Measurements from ENCODE around the gene PAX2.

The PAX2 gene

DNA sequence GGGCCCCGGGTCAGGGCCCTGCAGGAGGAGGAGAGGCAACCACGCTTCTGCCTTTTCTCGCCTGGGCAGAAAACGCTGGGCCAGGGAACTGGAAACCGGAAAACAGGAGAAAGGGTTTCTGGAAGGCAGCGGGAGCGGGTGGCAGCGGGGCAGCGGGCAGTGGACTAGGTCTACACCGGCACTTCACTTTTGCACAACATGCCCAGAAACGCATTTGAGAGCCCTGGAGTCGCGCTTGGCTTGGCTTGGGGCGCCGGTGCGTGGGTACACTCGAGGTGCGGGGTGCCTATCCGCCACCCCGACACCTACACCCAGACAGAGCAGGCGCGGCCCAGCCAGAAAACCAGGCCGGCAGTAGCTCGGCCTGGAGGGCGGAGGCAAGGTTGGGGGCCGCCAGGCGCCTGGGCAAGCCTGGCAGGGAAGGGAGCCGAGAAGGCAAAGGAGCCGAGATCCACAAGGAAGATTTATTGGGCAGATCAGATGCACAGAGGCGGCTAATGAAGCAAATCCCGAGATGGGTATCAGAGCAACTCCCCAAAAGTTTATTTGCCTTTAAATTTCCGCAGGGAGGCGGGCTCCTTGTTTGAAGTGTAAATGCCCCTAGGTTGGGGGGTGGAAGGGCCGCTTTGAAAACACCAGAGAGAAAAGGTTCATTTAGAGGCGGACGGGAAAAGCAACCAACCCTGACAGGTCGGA is 3.2 kb upstream of the PAX2 start:
- no peak overlapping the region for H3K27ac ChIP-seq (replicated peaks)
- H3K4me3 ChIP-seq (replicated peaks; ENCODE audit: insufficient read depth, low read length) = no peak overlapping the region
- no peak for TF ChIP-seq POLR2AphosphoS5 (IDR thresholded peaks at IDR 0.05; ENCODE audit: low read depth)
- TF ChIP-seq, protein P1, sequence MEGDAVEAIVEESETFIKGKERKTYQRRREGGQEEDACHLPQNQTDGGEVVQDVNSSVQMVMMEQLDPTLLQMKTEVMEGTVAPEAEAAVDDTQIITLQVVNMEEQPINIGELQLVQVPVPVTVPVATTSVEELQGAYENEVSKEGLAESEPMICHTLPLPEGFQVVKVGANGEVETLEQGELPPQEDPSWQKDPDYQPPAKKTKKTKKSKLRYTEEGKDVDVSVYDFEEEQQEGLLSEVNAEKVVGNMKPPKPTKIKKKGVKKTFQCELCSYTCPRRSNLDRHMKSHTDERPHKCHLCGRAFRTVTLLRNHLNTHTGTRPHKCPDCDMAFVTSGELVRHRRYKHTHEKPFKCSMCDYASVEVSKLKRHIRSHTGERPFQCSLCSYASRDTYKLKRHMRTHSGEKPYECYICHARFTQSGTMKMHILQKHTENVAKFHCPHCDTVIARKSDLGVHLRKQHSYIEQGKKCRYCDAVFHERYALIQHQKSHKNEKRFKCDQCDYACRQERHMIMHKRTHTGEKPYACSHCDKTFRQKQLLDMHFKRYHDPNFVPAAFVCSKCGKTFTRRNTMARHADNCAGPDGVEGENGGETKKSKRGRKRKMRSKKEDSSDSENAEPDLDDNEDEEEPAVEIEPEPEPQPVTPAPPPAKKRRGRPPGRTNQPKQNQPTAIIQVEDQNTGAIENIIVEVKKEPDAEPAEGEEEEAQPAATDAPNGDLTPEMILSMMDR (IDR thresholded peaks at IDR 0.05; ENCODE audit: insufficient read depth, low read length) = no peak
- TF ChIP-seq, protein P2, sequence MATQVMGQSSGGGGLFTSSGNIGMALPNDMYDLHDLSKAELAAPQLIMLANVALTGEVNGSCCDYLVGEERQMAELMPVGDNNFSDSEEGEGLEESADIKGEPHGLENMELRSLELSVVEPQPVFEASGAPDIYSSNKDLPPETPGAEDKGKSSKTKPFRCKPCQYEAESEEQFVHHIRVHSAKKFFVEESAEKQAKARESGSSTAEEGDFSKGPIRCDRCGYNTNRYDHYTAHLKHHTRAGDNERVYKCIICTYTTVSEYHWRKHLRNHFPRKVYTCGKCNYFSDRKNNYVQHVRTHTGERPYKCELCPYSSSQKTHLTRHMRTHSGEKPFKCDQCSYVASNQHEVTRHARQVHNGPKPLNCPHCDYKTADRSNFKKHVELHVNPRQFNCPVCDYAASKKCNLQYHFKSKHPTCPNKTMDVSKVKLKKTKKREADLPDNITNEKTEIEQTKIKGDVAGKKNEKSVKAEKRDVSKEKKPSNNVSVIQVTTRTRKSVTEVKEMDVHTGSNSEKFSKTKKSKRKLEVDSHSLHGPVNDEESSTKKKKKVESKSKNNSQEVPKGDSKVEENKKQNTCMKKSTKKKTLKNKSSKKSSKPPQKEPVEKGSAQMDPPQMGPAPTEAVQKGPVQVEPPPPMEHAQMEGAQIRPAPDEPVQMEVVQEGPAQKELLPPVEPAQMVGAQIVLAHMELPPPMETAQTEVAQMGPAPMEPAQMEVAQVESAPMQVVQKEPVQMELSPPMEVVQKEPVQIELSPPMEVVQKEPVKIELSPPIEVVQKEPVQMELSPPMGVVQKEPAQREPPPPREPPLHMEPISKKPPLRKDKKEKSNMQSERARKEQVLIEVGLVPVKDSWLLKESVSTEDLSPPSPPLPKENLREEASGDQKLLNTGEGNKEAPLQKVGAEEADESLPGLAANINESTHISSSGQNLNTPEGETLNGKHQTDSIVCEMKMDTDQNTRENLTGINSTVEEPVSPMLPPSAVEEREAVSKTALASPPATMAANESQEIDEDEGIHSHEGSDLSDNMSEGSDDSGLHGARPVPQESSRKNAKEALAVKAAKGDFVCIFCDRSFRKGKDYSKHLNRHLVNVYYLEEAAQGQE (IDR thresholded peaks at IDR 0.05; ENCODE audit: insufficient replicate concordance, low read depth) = no peak
- TF ChIP-seq GABPA (IDR thresholded peaks at IDR 0.05; ENCODE audit: low read depth) = no peak
- TF ChIP-seq SPI1 (IDR thresholded peaks at IDR 0.05; ENCODE audit: borderline replicate concordance, low read depth) = no peak
- H3K27me3 ChIP-seq (ENCODE audit: insufficient read depth, poor library complexity, severe bottlenecking) = peaks cover 89% of the 10 kb centered on the region
- DNase-seq (ENCODE audit: low read depth in 1 of 2, low spot score in 1 of 2) = no peak

DNA sequence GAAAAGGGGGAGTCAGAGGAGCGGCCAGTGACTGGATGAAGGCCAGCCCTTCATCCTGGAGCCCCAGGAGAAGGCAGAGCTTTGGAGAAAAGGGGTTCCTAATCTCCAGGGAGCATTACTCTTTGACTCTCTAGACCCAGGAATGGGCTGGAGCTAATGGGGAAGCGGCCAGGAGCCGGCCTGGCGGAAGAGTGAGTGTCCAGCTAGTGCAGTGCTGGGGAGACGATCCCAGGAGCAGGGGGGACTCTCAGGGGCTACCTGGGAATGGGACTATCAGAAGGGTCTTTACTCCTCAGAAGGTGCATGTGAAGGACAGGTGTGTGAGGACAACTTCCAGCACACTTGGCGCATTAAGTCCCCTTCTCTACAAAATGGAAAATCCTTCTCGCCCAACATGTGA is 2.4 kb upstream of the PAX2 start:
- Histone ChIP-seq H3K4me3 (replicated peaks; ENCODE audit: insufficient read depth, low read length) (no peak overlapping the region), H3K27me3 (ENCODE audit: insufficient read depth, poor library complexity, severe bottlenecking) (peaks cover 85% of the 10 kb centered on the region), H3K27ac (replicated peaks) (no peak overlapping the region)
- no peak for DNase-seq (ENCODE audit: low read depth in 1 of 2, low spot score in 1 of 2)
- TF ChIP-seq POLR2AphosphoS5 (IDR thresholded peaks at IDR 0.05; ENCODE audit: low read depth) (no peak), SPI1 (IDR thresholded peaks at IDR 0.05; ENCODE audit: borderline replicate concordance, low read depth) (no peak), GABPA (IDR thresholded peaks at IDR 0.05; ENCODE audit: low read depth) (no peak)
- TF ChIP-seq, protein P1 (IDR thresholded peaks at IDR 0.05; ENCODE audit: insufficient read depth, low read length) = no peak
- TF ChIP-seq, protein P2 (IDR thresholded peaks at IDR 0.05; ENCODE audit: insufficient replicate concordance, low read depth) = no peak

DNA sequence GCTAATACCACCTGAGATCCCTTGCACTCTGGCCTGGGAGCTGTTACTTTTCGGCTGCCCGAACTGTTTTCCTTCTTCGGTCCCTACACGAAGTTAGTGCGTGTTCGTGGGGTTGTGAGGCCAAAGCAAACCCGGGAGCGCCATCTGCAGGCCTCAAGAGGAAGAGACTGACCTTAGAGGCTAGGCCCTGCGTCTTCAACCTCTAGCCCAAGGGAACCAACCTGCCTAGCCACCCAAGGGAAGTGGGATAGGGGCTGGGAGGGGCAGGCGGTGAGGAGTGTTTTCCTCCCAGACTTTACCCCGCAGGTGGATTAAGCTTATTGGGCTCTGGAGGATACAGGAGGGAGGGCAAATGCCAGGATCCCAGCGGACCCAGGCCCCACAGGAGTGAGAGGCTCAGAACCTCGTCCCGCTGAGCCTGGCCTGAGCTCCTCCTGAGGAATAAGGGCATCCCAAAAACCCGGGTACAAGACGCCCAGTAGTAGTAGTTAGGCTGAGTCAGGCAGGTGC is 1.7 kb upstream of the PAX2 start:
- no peak for TF ChIP-seq POLR2AphosphoS5 (IDR thresholded peaks at IDR 0.05; ENCODE audit: low read depth)
- TF ChIP-seq, protein P2 (IDR thresholded peaks at IDR 0.05; ENCODE audit: insufficient replicate concordance, low read depth) = no peak
- no peak for TF ChIP-seq GABPA (IDR thresholded peaks at IDR 0.05; ENCODE audit: low read depth)
- no peak for TF ChIP-seq SPI1 (IDR thresholded peaks at IDR 0.05; ENCODE audit: borderline replicate concordance, low read depth)
- TF ChIP-seq, protein P1 (IDR thresholded peaks at IDR 0.05; ENCODE audit: insufficient read depth, low read length) = peak; percentile 69
- no peak overlapping the region for H3K4me3 ChIP-seq (replicated peaks; ENCODE audit: insufficient read depth, low read length)
- H3K27ac ChIP-seq (replicated peaks) = no peak overlapping the region
- peak; percentile 51 to 60 for DNase-seq (ENCODE audit: low read depth in 1 of 2, low spot score in 1 of 2)
- peaks cover 84% of the 10 kb centered on the region for H3K27me3 ChIP-seq (ENCODE audit: insufficient read depth, poor library complexity, severe bottlenecking)
